SU-DHL-6 (cell line): ENCODE data around the gene TLCD2.

ENCODE experiments used
- EZH2phosphoT487 ChIP-seq: fragments of 200-600 bp; sonication (generic), shearing (Covaris generic); conservative IDR thresholded peaks from 2 replicates; pipeline ENCODE4 v1.6.1; 2018; ENCODE audit warnings: mild to moderate bottlenecking, antibody characterized with exemption, low read length, moderate library complexity, mixed read lengths
- TF ChIP-seq, protein P1 (sequence below): fragments of 200-600 bp; sonication (generic); IDR thresholded peaks from one replicate; pipeline ENCODE4 v1.5.1; 2017; ENCODE audit warnings: antibody characterized with exemption, mild to moderate bottlenecking, low read length, moderate library complexity; ENCODE audit not compliant: insufficient read depth, poor library complexity, severe bottlenecking

DNA sequence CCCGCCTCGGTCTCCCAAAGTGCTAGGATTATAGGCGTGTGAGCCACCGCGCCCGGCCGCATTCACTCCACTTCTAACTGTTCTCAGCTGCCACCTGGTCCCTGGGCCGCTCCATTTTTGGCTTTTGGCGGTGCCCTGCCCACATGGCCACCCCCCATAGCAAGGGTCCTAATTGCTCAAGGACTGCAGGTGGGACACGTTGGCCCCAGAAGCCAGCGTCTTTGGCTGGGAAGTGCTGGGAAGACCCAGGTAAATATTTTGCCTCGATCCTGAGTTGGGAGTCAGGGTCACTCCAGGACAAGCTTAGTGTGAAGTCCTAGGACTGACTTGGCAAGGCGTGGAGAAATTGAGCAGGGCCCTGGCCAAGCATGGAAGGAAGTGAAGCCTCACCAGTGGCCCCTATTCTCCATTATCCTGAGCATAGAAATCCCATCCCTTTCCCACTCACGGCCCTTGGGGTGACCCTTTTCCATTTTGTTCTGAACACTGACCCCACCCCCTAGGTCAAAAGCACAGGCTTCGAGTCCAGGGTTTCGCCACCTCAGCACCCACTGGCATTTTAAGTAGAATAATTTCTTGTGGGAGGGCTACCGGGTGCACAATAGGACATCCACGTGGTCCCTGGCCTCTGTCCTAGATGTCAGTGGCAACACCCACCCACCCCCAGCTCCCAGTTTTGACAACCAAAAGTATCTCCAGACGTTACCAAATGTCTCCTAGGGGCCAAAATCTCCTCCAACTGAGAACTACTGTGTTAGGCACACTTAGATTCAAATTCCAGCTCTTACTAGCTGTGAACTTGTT lies 8.4 kb upstream of the TLCD2 start:
- TF ChIP-seq, protein P1, sequence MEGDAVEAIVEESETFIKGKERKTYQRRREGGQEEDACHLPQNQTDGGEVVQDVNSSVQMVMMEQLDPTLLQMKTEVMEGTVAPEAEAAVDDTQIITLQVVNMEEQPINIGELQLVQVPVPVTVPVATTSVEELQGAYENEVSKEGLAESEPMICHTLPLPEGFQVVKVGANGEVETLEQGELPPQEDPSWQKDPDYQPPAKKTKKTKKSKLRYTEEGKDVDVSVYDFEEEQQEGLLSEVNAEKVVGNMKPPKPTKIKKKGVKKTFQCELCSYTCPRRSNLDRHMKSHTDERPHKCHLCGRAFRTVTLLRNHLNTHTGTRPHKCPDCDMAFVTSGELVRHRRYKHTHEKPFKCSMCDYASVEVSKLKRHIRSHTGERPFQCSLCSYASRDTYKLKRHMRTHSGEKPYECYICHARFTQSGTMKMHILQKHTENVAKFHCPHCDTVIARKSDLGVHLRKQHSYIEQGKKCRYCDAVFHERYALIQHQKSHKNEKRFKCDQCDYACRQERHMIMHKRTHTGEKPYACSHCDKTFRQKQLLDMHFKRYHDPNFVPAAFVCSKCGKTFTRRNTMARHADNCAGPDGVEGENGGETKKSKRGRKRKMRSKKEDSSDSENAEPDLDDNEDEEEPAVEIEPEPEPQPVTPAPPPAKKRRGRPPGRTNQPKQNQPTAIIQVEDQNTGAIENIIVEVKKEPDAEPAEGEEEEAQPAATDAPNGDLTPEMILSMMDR: no peak
- TF ChIP-seq EZH2phosphoT487: no peak
